ENCODE results near the gene ZFHX3.
A peak's percentile ranks its signal among the peaks of the same experiment; 100 is the strongest.

Gene ZFHX3

DNA sequence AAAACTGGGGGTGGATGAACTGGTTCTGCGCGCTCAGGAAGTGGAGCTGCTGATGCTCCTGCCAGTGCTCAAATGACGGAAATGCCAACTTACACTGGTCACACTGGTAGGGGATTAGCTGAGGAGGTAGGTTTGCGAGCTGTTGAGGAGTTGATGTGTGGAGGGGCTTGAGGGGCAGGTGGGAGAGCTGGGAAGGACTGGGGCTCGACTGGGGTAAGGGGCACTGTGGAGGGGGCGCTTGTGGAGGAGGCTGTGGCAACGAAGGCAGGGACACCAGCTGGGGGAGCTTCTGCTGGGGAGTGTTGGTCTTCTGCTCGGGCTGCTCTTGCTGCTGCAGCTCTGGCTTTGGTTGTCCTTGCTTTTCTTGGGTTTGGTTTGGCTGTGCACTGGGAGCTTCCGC lies 252.9 kb downstream of the ZFHX3 start:
- Histone ChIP-seq H3K4me3 (ENCODE audit: low read length) (no peak overlapping the region), H3K27me3 (ENCODE audit: insufficient read depth, low read length) (no peaks in the 10 kb centered on the region), H3K36me3 (ENCODE audit: insufficient read depth, low read depth, low read length) (peaks cover 4% of the 10 kb centered on the region), H3K9ac (ENCODE audit: low read depth, low read length) (no peak overlapping the region), H3K4me1 (ENCODE audit: insufficient read depth, low read length) (no peaks in the 10 kb centered on the region), H3K9me3 (ENCODE audit: insufficient read depth, low read depth, low read length) (no peaks in the 10 kb centered on the region), H3K27ac (ENCODE audit: low read length) (no peak overlapping the region)

GRCh38 chr16:72794319-72794718 lies 253.6 kb downstream of the ZFHX3 start:
- H3K9ac ChIP-seq (ENCODE audit: low read depth, low read length): no peak overlapping the region
- no peaks in the 10 kb centered on the region for H3K4me1 ChIP-seq (ENCODE audit: insufficient read depth, low read length)
- no peak overlapping the region for H3K4me3 ChIP-seq (ENCODE audit: low read length)
- peaks cover 4% of the 10 kb centered on the region for H3K36me3 ChIP-seq (ENCODE audit: insufficient read depth, low read depth, low read length)
- H3K27ac ChIP-seq (ENCODE audit: low read length): no peak overlapping the region
- no peaks in the 10 kb centered on the region for H3K27me3 ChIP-seq (ENCODE audit: insufficient read depth, low read length)
- no peaks in the 10 kb centered on the region for H3K9me3 ChIP-seq (ENCODE audit: insufficient read depth, low read depth, low read length)

DNA sequence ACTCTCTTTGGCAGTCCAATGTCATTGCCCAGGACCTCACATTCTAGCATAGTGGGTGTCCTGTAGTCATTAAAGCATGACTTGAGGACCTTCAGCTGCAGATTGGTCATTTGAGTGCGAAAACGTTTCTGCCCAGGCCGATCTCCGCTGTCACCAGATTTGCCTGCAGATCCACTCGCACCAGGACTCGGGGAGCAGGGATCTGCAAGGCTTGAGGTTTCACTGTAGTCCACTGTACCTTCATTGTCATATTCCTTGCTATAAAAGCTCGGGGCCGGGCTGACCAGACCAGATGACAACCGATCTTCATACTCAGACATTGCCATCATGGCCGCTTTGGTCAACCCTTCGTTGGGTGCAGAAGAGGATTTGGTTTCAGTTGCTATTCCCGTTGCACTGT lies 254.2 kb downstream of the ZFHX3 start:
- Histone ChIP-seq H3K27ac (ENCODE audit: low read length) (no peak overlapping the region), H3K27me3 (ENCODE audit: insufficient read depth, low read length) (no peaks in the 10 kb centered on the region), H3K9me3 (ENCODE audit: insufficient read depth, low read depth, low read length) (no peaks in the 10 kb centered on the region), H3K4me3 (ENCODE audit: low read length) (no peak overlapping the region), H3K4me1 (ENCODE audit: insufficient read depth, low read length) (no peaks in the 10 kb centered on the region), H3K36me3 (ENCODE audit: insufficient read depth, low read depth, low read length) (peaks cover 4% of the 10 kb centered on the region), H3K9ac (ENCODE audit: low read depth, low read length) (no peak overlapping the region)

DNA sequence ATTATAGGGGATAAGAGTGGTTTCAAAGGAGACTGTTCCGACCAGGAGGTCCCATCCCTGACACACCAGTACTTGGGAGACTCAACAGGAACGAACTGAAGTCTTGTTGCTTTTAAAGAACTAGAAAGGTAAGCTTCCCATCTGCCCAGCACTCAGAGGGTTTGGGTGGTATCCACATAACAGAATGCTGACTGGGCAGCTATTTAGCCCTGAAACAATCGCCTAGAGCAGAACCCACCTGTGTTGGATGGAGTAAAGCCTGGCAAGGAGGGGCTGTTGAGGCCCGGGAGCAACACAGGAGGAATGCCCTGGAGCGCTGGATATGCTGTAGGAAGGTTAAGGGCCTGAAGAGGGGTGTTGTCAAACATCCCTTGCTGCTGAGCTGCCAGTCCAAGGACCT lies 254.9 kb downstream of the ZFHX3 start:
- Histone ChIP-seq H3K9me3 (ENCODE audit: insufficient read depth, low read depth, low read length) (no peaks in the 10 kb centered on the region), H3K9ac (ENCODE audit: low read depth, low read length) (no peak overlapping the region), H3K4me1 (ENCODE audit: insufficient read depth, low read length) (0 out of 2 replicates have a peak, but pooled peaks cover 1% of the 10 kb centered on the region), H3K27me3 (ENCODE audit: insufficient read depth, low read length) (no peaks in the 10 kb centered on the region), H3K4me3 (ENCODE audit: low read length) (no peak overlapping the region), H3K27ac (ENCODE audit: low read length) (no peak overlapping the region), H3K36me3 (ENCODE audit: insufficient read depth, low read depth, low read length) (peaks cover 4% of the 10 kb centered on the region)

- Histone ChIP-seq H3K27me3 (ENCODE audit: insufficient read depth, low read length) (no peaks in the 10 kb centered on the region), H3K9me3 (ENCODE audit: insufficient read depth, low read depth, low read length) (no peaks in the 10 kb centered on the region), H3K9ac (ENCODE audit: low read depth, low read length) (no peak overlapping the region), H3K4me3 (ENCODE audit: low read length) (no peak overlapping the region), H3K27ac (ENCODE audit: low read length) (no peak overlapping the region), H3K4me1 (ENCODE audit: insufficient read depth, low read length) (0 out of 2 replicates have a peak, but pooled peaks cover 2% of the 10 kb centered on the region), H3K36me3 (ENCODE audit: insufficient read depth, low read depth, low read length) (peaks cover 4% of the 10 kb centered on the region; the same call in 1 of the 2 replicates)
Observed at GRCh38 chr16:72791786-72792185, 256.1 kb downstream of the ZFHX3 start.

GRCh38 chr16:72789921-72790320 lies 258.0 kb downstream of the ZFHX3 start:
- H3K9me3 ChIP-seq (ENCODE audit: insufficient read depth, low read depth, low read length): no peaks in the 10 kb centered on the region
- peaks cover 6% of the 10 kb centered on the region; the same call in 1 of the 2 replicates for H3K4me1 ChIP-seq (ENCODE audit: insufficient read depth, low read length)
- H3K36me3 ChIP-seq (ENCODE audit: insufficient read depth, low read depth, low read length): peaks cover 4% of the 10 kb centered on the region; the same call in 1 of the 2 replicates
- no peak overlapping the region for H3K27ac ChIP-seq (ENCODE audit: low read length)
- no peak overlapping the region for H3K4me3 ChIP-seq (ENCODE audit: low read length)
- no peaks in the 10 kb centered on the region for H3K27me3 ChIP-seq (ENCODE audit: insufficient read depth, low read length)
- no peak overlapping the region for H3K9ac ChIP-seq (ENCODE audit: low read depth, low read length)

DNA sequence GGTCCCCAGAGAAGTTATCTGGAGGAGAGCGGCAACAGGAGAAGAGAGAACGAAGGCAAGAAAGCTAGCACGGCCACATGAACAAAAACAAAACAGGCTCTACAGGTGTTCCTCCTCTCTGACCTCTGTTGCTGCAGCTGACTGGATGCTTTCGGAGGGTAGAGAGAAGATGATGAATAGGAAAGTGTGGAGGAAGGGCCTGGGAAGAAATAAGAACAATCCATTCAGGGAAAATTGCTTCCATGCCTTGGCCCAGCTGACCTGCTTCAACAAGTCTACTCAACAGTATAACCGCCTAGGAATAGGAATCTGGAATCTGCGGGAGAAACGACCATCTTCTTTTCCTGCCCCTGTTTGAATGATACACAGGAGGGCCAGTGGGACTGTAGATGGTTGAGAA lies 258.5 kb downstream of the ZFHX3 start:
- H3K9ac ChIP-seq (ENCODE audit: low read depth, low read length): no peak overlapping the region
- no peaks in the 10 kb centered on the region for H3K9me3 ChIP-seq (ENCODE audit: insufficient read depth, low read depth, low read length)
- peaks cover 4% of the 10 kb centered on the region; the same call in 1 of the 2 replicates for H3K36me3 ChIP-seq (ENCODE audit: insufficient read depth, low read depth, low read length)
- H3K4me1 ChIP-seq (ENCODE audit: insufficient read depth, low read length): peaks cover 7% of the 10 kb centered on the region; the same call in 1 of the 2 replicates
- H3K27me3 ChIP-seq (ENCODE audit: insufficient read depth, low read length): no peaks in the 10 kb centered on the region
- H3K27ac ChIP-seq (ENCODE audit: low read length): no peak overlapping the region
- no peak overlapping the region for H3K4me3 ChIP-seq (ENCODE audit: low read length)

GRCh38 chr16:72788269-72788809 lies 259.6 kb downstream of the ZFHX3 start:
- Histone ChIP-seq H3K4me1 (ENCODE audit: insufficient read depth, low read length) (peaks cover 13% of the 10 kb centered on the region; the same call in 1 of the 2 replicates), H3K9ac (ENCODE audit: low read depth, low read length) (no peak overlapping the region), H3K27me3 (ENCODE audit: insufficient read depth, low read length) (no peaks in the 10 kb centered on the region), H3K9me3 (ENCODE audit: insufficient read depth, low read depth, low read length) (no peaks in the 10 kb centered on the region), H3K36me3 (ENCODE audit: insufficient read depth, low read depth, low read length) (no peaks in the 10 kb centered on the region; the same call in 1 of the 2 replicates), H3K4me3 (ENCODE audit: low read length) (peak overlapping the region; percentile 55; the same call in 1 of the 2 replicates), H3K27ac (ENCODE audit: low read length) (no peak overlapping the region)

DNA sequence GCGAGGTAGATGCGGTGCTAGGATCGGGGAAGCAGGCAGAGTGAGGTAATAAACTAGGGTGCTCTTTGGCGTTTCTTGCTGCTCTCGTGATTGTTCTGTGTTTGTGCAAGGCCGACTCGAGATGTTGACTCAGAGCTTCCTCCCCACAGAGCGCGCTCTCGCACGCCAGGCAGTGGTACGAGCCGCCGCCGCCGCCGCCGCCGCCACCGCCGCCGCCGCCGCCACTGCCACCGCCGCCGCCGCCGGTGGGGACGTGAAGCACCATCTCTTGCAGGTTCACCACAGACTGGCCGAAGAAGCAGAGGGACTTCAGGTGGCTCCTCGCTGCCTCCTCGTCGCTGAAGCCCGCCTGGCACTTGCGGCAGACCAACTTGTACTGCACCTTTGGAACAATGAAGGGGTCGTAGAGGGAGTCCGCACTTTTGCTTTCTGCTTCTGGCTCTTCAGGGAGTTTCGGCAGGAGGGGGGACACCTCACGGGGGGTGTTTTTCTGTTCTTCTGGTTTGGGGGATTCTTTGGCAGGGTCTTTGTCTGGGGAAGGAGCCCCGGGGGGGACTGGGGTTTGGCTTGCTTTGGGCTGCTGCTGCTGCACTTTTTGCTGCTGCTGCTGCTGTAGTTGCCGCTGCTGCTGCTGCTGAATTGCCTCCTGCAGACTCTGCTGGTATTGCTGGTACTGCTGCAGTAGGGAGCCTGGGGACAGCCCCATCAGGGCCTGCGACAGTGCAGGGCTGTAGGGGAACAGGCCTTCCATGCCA lies 260.2 kb downstream of the ZFHX3 start:
- Histone ChIP-seq H3K27me3 (ENCODE audit: insufficient read depth, low read length) (no peaks in the 10 kb centered on the region), H3K36me3 (ENCODE audit: insufficient read depth, low read depth, low read length) (no peaks in the 10 kb centered on the region), H3K4me1 (ENCODE audit: insufficient read depth, low read length) (peaks cover 13% of the 10 kb centered on the region; the same call in 1 of the 2 replicates), H3K9me3 (ENCODE audit: insufficient read depth, low read depth, low read length) (no peaks in the 10 kb centered on the region), H3K4me3 (ENCODE audit: low read length) (peak overlapping the region; percentile 57), H3K27ac (ENCODE audit: low read length) (no peak overlapping the region), H3K9ac (ENCODE audit: low read depth, low read length) (no peak overlapping the region)

DNA sequence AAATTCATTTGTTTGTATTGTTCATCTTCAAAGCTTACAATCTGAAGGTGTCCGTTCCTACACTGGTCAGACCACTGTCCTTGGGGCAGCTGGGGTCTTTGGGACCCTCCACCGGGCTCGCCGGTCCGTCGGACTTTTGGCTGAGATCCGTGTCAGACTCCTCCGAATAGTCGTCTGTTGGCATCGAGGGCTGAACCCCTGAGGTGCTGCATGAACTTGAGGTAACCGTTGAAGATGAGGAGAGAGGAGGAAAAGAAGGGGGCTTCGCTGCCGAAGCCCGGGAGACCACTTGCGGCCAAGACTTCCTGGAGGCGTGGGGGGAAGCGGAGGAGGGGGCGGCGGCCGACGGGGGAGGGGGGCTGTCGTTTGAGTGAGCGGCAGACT lies 260.8 kb downstream of the ZFHX3 start:
- H3K9ac ChIP-seq (ENCODE audit: low read depth, low read length): no peak overlapping the region
- H3K27me3 ChIP-seq (ENCODE audit: insufficient read depth, low read length): no peaks in the 10 kb centered on the region
- H3K9me3 ChIP-seq (ENCODE audit: insufficient read depth, low read depth, low read length): no peaks in the 10 kb centered on the region
- H3K36me3 ChIP-seq (ENCODE audit: insufficient read depth, low read depth, low read length): no peaks in the 10 kb centered on the region
- no peak overlapping the region for H3K27ac ChIP-seq (ENCODE audit: low read length)
- peaks cover 13% of the 10 kb centered on the region; the same call in 1 of the 2 replicates for H3K4me1 ChIP-seq (ENCODE audit: insufficient read depth, low read length)
- peak overlapping the region; percentile 57 for H3K4me3 ChIP-seq (ENCODE audit: low read length)

GRCh38 chr16:72786606-72787005 lies 261.3 kb downstream of the ZFHX3 start:
- Histone ChIP-seq H3K27me3 (ENCODE audit: insufficient read depth, low read length) (no peaks in the 10 kb centered on the region), H3K9me3 (ENCODE audit: insufficient read depth, low read depth, low read length) (no peaks in the 10 kb centered on the region), H3K27ac (ENCODE audit: low read length) (no peak overlapping the region), H3K36me3 (ENCODE audit: insufficient read depth, low read depth, low read length) (no peaks in the 10 kb centered on the region), H3K4me3 (ENCODE audit: low read length) (no peak overlapping the region), H3K9ac (ENCODE audit: low read depth, low read length) (no peak overlapping the region), H3K4me1 (ENCODE audit: insufficient read depth, low read length) (peaks cover 13% of the 10 kb centered on the region; the same call in 1 of the 2 replicates)

DNA sequence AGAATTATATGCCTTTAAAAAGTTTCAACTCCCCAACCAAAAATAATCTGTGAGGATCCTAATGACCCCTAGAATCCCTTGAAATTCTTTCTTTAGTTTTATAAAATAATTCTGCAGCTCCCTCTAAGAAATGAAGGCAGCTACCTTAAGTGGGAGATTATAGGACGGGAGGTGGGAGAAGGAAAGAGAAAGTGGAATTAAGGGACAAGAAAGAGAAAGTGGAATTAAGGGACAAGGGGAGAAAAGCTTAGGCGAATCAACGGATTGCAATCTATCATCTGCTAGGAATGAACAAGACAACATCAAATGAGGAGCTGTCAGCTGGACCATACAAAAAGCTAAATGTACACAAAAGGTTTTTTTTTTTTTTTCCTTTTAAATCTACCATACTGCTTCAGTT lies 262.0 kb downstream of the ZFHX3 start:
- H3K27ac ChIP-seq (ENCODE audit: low read length): no peak overlapping the region
- H3K4me1 ChIP-seq (ENCODE audit: insufficient read depth, low read length): peaks cover 13% of the 10 kb centered on the region; the same call in 1 of the 2 replicates
- no peaks in the 10 kb centered on the region for H3K36me3 ChIP-seq (ENCODE audit: insufficient read depth, low read depth, low read length)
- H3K4me3 ChIP-seq (ENCODE audit: low read length): no peak overlapping the region
- no peak overlapping the region for H3K9ac ChIP-seq (ENCODE audit: low read depth, low read length)
- H3K9me3 ChIP-seq (ENCODE audit: insufficient read depth, low read depth, low read length): no peaks in the 10 kb centered on the region
- no peaks in the 10 kb centered on the region for H3K27me3 ChIP-seq (ENCODE audit: insufficient read depth, low read length)

Measured in iPS-20b (cell line).